H1 (cell line): Measurements from ENCODE around the gene ALK. TPM values are rescaled to one million over a fixed set of nuclear protein-coding genes. Genes with fewer than 3 reads are reported as not detected.

Experiments used
- ASH2L ChIP-seq: fragments of 200-600, 300-600 bp; sonication (generic); IDR thresholded peaks from one replicate; pipeline ENCODE4 v1.7.1; 2017; ENCODE audit warnings: low read length
- ATF2 ChIP-seq: IDR thresholded peaks from 2 replicates; pipeline ENCODE4 v1.6.1; 2012; ENCODE audit warnings: low read length, inconsistent platforms
- BACH1 ChIP-seq: IDR thresholded peaks from 2 replicates; pipeline ENCODE4 v1.6.1; 2012; ENCODE audit warnings: low read length, improper control_type of control experiment
- BRCA1 ChIP-seq: IDR thresholded peaks from 2 replicates; pipeline ENCODE4 v1.6.1; 2012; ENCODE audit warnings: low read depth, low read length, improper control_type of control experiment
- CEBPB ChIP-seq: IDR thresholded peaks from 2 replicates; pipeline ENCODE4 v1.6.1; 2012; ENCODE audit warnings: low read depth, low read length
- CHD1 ChIP-seq: IDR thresholded peaks from 2 replicates; pipeline ENCODE4 v1.6.1; 2012; ENCODE audit warnings: low read depth, low read length, improper control_type of control experiment
- CHD2 ChIP-seq: IDR thresholded peaks from 2 replicates; pipeline ENCODE4 v1.6.1; 2012; ENCODE audit warnings: low read length, improper control_type of control experiment
- EP300 ChIP-seq, 2 experiments: IDR thresholded peaks; 1 replicate in 1 of 2; 2 replicates in 1 of 2; pipeline ENCODE4 v1.6.1; 2011 to 2012; ENCODE audit warnings: low read depth in 2 of 2, low read length in 2 of 2, mild to moderate bottlenecking in 2 of 2, borderline replicate concordance in 1 of 2, inconsistent platforms in 1 of 2, moderate library complexity in 1 of 2
- FOSL1 ChIP-seq: IDR thresholded peaks from 2 replicates; pipeline ENCODE4 v1.6.1; 2011; ENCODE audit warnings: mild to moderate bottlenecking, low read depth, low read length, moderate library complexity; ENCODE audit not compliant: insufficient read depth
- GABPA ChIP-seq: IDR thresholded peaks from 2 replicates; pipeline ENCODE4 v1.6.1; 2011; ENCODE audit warnings: mild to moderate bottlenecking, low read length, moderate library complexity, borderline replicate concordance; ENCODE audit not compliant: insufficient read depth
- JUND ChIP-seq: IDR thresholded peaks from 2 replicates; pipeline ENCODE4 v1.6.1; 2011; ENCODE audit warnings: mild to moderate bottlenecking, improper control_type of control experiment, low read length
- NRF1 ChIP-seq: IDR thresholded peaks from 2 replicates; pipeline ENCODE4 v1.6.1; 2011; ENCODE audit warnings: mild to moderate bottlenecking, low read depth, low read length, improper control_type of control experiment
- POLR2AphosphoS5 ChIP-seq: IDR thresholded peaks from 2 replicates; pipeline ENCODE4 v1.6.1; 2011; ENCODE audit warnings: low read depth, low read length
- RAD21 ChIP-seq, 2 experiments: IDR thresholded peaks in 1 of 2; conservative IDR thresholded peaks in 1 of 2; 2 replicates each; pipeline ENCODE4 v1.6.1; 2011; ENCODE audit warnings: low read depth in 2 of 2, low read length in 2 of 2, improper control_type of control experiment in 1 of 2, inconsistent platforms in 1 of 2, mild to moderate bottlenecking in 1 of 2, moderate library complexity in 1 of 2
- RXRA ChIP-seq: IDR thresholded peaks from 2 replicates; pipeline ENCODE4 v1.6.1; 2011; ENCODE audit warnings: low read depth, mild to moderate bottlenecking, low read length, moderate library complexity; ENCODE audit not compliant: insufficient read depth
- SIRT6 ChIP-seq: IDR thresholded peaks from one replicate; pipeline ENCODE4 v1.7.1; 2012; ENCODE audit warnings: low read length, inconsistent platforms
- SP1 ChIP-seq: IDR thresholded peaks from 2 replicates; pipeline ENCODE4 v1.6.1; 2011; ENCODE audit warnings: low read depth, low read length
- SP2 ChIP-seq: IDR thresholded peaks from 2 replicates; pipeline ENCODE4 v1.6.1; 2012; ENCODE audit warnings: mild to moderate bottlenecking, low read length, inconsistent platforms
- SRF ChIP-seq: IDR thresholded peaks from 2 replicates; pipeline ENCODE4 v1.6.1; 2011; ENCODE audit warnings: mild to moderate bottlenecking, low read depth, low read length, moderate library complexity
- YY1 ChIP-seq: IDR thresholded peaks from 2 replicates; pipeline ENCODE4 v1.6.1; 2011; ENCODE audit warnings: low read depth, mild to moderate bottlenecking, low read length
- ZNF274 ChIP-seq: IDR thresholded peaks from 2 replicates; pipeline ENCODE4 v1.7.0; 2012; ENCODE audit warnings: low read length, borderline replicate concordance; ENCODE audit errors: extremely low read depth
- polyA plus RNA-seq, 7 experiments: library from polyadenylated mRNA; depleted of rRNA in 3 of 7; stranded (reverse) in 5 of 7; unstranded in 2 of 7; fragments of >200 nt in 5 of 7; fragments of 200-250 nt in 2 of 7; gene quantifications; 1 replicate in 5 of 7; 2 replicates in 1 of 7; 4 replicates in 1 of 7; pipeline versions ENCODE4 v1.2.1 to v1.2.3, GENCODE V29; 2011 to 2013; ENCODE audit warnings: missing spikeins in 2 of 7, mixed read lengths in 2 of 7
- total RNA-seq: library from RNA; stranded (reverse); fragmentation: NEBNext Ultra II Directional; extraction: Animal tissue kit (Norgen Biotek cat#: 25700); gene quantifications from 2 replicates; pipeline ENCODE4 v1.2.1, GENCODE V29; 2021
- TF ChIP-seq, protein P1 (sequence below): IDR thresholded peaks from 2 replicates; pipeline ENCODE4 v1.6.1; 2012; ENCODE audit warnings: inconsistent platforms

Gene ALK
- total and polyA plus RNA-seq, 2 of the 8 experiments (the other 6 are each of a cell fraction or from before 2014, with no cell fraction given): 0.02 to 0.09 TPM

GRCh38 chr2:29920130-29920577 lies 1.2 kb downstream of the ALK start (continued):
- TF ChIP-seq ATF2 (no peak), RAD21 (IDR thresholded peaks at IDR 0.05 in 1 of 2, conservative IDR thresholded peaks at IDR 0.05 in 1 of 2; ENCODE audit: low read depth in 2 of 2, low read length in 2 of 2) (peak; percentile 16 to 28; a peak in 1 of 4 replicates), SRF (no peak), SP2 (no peak), ASH2L (no peak), BACH1 (no peak), RXRA (no peak), GABPA (no peak), NRF1 (peak; percentile 19; the same call in 1 of the 2 replicates), BRCA1 (no peak), EP300 (IDR thresholded peaks at IDR 0.05; ENCODE audit: borderline replicate concordance in 1 of 2, low read depth in 2 of 2, low read length in 2 of 2) (no peak; a peak in 1 of 3 replicates), SP1 (no peak), ZNF274 (no peak), CHD2 (no peak), JUND (no peak), CEBPB (no peak), FOSL1 (no peak), POLR2AphosphoS5 (no peak), CHD1 (no peak), YY1 (no peak), SIRT6 (no peak)
- TF ChIP-seq, protein P1, sequence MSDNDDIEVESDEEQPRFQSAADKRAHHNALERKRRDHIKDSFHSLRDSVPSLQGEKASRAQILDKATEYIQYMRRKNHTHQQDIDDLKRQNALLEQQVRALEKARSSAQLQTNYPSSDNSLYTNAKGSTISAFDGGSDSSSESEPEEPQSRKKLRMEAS: peak; percentile 76
